Gastrocnemius medialis (tissue), 4 donors: ENCODE data around the gene EPB42.

Experiments used
- POLR2A ChIP-seq, 2 donors: fragments of 450-650 bp; IDR thresholded peaks; one replicate each; pipeline ENCODE4 v1.6.1; 2017; ENCODE audit warnings: antibody characterized with exemption in 2 of 2, mild to moderate bottlenecking in 2 of 2, moderate library complexity in 2 of 2
- TF ChIP-seq, protein P1 (sequence below), 5 experiments: fragments of 450-650 bp in 3 of 5; fragments of 200-600 bp in 2 of 5; sonication (generic) in 2 of 5; IDR thresholded peaks in 4 of 5; conservative IDR thresholded peaks in 1 of 5; 1 replicate in 4 of 5; 2 replicates in 1 of 5; pipeline ENCODE4 v1.5.1; 2016 to 2019; ENCODE audit warnings: antibody characterized with exemption in 5 of 5, mild to moderate bottlenecking in 3 of 5, moderate library complexity in 3 of 5

DNA sequence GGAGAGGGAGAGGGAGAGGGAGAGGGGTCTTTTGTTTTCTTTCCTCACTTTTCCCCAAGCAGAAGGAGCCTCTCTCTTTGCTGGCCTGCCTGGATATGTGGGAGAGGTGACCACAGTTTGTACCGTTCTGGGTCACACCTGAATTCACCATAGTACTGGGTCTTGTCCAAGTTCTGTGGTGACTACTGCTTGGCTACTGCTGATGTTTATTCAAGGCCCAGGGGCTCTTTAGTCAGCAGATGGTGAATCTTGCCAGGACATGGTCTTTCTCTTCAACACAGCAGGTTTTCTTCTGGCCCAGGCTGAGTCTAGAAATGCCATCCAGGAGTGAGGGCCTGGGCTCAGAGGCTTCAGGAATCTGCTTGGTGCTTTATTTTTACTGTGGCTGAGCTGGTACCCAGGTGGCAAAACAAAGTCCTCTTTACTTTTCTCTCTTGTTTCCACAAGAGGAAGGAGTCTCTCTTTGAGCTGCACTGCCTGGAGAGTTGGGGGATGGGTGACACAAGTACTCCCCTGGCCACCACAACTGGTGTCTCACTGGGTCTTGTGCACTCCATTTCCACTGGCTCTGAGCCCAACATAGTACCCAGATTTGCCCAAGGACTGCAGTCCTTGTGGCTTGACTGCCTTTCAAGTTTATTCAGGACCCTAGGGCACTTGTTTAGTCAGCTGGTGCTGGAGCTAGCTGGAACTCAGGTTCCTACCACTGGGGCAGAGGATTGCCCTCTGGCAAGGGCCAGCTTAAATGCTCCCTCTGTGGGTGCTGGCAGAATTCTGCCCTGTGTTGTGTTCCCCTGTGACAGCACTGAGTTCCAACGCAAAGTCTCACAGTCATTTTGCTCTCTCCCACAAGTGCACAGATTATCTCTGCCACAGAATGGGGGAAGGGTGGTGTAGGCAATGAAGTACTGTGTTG is 52.4 kb downstream of the EPB42 start:
- no peak for TF ChIP-seq POLR2A (IDR thresholded peaks at IDR 0.05)
- TF ChIP-seq, protein P1, sequence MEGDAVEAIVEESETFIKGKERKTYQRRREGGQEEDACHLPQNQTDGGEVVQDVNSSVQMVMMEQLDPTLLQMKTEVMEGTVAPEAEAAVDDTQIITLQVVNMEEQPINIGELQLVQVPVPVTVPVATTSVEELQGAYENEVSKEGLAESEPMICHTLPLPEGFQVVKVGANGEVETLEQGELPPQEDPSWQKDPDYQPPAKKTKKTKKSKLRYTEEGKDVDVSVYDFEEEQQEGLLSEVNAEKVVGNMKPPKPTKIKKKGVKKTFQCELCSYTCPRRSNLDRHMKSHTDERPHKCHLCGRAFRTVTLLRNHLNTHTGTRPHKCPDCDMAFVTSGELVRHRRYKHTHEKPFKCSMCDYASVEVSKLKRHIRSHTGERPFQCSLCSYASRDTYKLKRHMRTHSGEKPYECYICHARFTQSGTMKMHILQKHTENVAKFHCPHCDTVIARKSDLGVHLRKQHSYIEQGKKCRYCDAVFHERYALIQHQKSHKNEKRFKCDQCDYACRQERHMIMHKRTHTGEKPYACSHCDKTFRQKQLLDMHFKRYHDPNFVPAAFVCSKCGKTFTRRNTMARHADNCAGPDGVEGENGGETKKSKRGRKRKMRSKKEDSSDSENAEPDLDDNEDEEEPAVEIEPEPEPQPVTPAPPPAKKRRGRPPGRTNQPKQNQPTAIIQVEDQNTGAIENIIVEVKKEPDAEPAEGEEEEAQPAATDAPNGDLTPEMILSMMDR (IDR thresholded peaks at IDR 0.05 in 4 of 5, conservative IDR thresholded peaks at IDR 0.05 in 1 of 5) = no peak
